Calu3 (cell line): ENCODE results near the gene FEM1B. TPM values are rescaled to one million over a fixed set of nuclear protein-coding genes. Genes with fewer than 3 reads are reported as not detected.

Experiments
- BruUV-seq: library from RNA; stranded (reverse); fragments of 400-500 nt; replicated peaks from 2 replicates; lab custom pipeline; 2021; lab: Mats Ljungman, UMichigan
- CTCF ChIA-PET: fragments of 300-600 bp; sonication (Branson Sonifier 250); formaldehyde crosslinking; loops from one replicate; lab custom pipeline; 2022; ENCODE audit warnings: antibody characterized with exemption; lab: Charles Lee
- DNase-seq: peaks from one replicate; pipeline ENCODE4 v3.0.0; 2022
- H3K27ac Mint-ChIP-seq: one replicate; pipeline ENCODE4 v1.8.0; 2022; ENCODE audit warnings: mixed read lengths; ENCODE audit not compliant: unreplicated experiment
- H3K27me3 Mint-ChIP-seq: one replicate; pipeline ENCODE4 v1.8.0; 2022; ENCODE audit warnings: mixed read lengths; ENCODE audit not compliant: unreplicated experiment
- H3K36me3 Mint-ChIP-seq: one replicate; pipeline ENCODE4 v1.8.0; 2022; ENCODE audit warnings: mild to moderate bottlenecking, moderate library complexity, mixed read lengths; ENCODE audit not compliant: insufficient read depth, unreplicated experiment
- H3K4me1 Mint-ChIP-seq: one replicate; pipeline ENCODE4 v1.8.0; 2022; ENCODE audit warnings: mild to moderate bottlenecking, low read depth, mixed read lengths; ENCODE audit not compliant: unreplicated experiment
- H3K4me3 Mint-ChIP-seq: one replicate; pipeline ENCODE4 v1.8.0; 2022; ENCODE audit warnings: mild to moderate bottlenecking, low read depth, moderate library complexity, mixed read lengths; ENCODE audit not compliant: unreplicated experiment
- H3K9me3 Mint-ChIP-seq: one replicate; pipeline ENCODE4 v1.8.0; 2022; ENCODE audit warnings: low read depth, mixed read lengths; ENCODE audit not compliant: unreplicated experiment
- intact Hi-C: fragments of 100-400 bp; cut with micrococcal nuclease; formaldehyde crosslinking; loops from one replicate; pipeline ENCODE4 v1.10.0; 2022; ENCODE audit not compliant: unreplicated experiment
- total RNA-seq: library from RNA; stranded (reverse); gene quantifications from 2 replicates; pipeline ENCODE4 v1.2.3, GENCODE V29; 2022
- TF ChIP-seq, protein P1 (sequence below): fragments of 200-600 bp; IDR thresholded peaks from one replicate; pipeline ENCODE4 v1.8.0; 2022; ENCODE audit warnings: antibody characterized with exemption; ENCODE audit not compliant: unreplicated experiment

Gene FEM1B
- total RNA-seq, 1 experiment from 2014 or later = 41.4 TPM

DNA sequence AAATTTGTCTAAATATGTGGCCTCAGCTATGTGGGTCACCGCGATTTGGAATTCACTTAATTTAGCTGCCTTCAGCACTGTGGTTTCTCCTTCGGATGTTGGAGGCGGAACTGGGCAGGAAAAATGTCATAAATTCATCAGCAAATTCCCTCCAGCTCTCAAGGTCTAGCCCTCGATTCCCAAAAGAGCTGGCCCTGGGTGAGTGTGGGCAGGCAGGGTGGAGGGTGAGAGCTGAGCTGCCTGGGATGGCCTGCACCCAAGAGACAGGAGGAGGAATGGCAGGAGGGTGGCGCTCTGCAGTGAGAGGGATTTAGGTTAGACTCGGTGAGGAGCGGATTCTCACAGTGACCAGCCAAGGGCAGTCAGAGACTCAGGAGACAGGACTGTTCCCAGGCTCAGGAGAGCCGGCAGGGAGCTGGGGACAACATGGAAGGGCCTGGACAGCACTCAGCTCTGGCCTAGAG is 57.1 kb downstream of the FEM1B start:
- intact Hi-C loops = no loop called here
- BruUV-seq = no TSS peak
- CTCF ChIA-PET = interaction anchor here (1.1 kb wide), 1 partner anchor 12 kb away, joined by 4 read pairs; no protein-coding TSS in a partner anchor
- H3K4me1 Mint-ChIP-seq = no peaks in the 10 kb centered on the region
- TF ChIP-seq, protein P1, sequence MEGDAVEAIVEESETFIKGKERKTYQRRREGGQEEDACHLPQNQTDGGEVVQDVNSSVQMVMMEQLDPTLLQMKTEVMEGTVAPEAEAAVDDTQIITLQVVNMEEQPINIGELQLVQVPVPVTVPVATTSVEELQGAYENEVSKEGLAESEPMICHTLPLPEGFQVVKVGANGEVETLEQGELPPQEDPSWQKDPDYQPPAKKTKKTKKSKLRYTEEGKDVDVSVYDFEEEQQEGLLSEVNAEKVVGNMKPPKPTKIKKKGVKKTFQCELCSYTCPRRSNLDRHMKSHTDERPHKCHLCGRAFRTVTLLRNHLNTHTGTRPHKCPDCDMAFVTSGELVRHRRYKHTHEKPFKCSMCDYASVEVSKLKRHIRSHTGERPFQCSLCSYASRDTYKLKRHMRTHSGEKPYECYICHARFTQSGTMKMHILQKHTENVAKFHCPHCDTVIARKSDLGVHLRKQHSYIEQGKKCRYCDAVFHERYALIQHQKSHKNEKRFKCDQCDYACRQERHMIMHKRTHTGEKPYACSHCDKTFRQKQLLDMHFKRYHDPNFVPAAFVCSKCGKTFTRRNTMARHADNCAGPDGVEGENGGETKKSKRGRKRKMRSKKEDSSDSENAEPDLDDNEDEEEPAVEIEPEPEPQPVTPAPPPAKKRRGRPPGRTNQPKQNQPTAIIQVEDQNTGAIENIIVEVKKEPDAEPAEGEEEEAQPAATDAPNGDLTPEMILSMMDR = no peak
- H3K4me3 Mint-ChIP-seq = no peak overlapping the region
- peaks cover 3% of the 10 kb centered on the region for H3K36me3 Mint-ChIP-seq
- peaks cover 96% of the 10 kb centered on the region for H3K27me3 Mint-ChIP-seq
- DNase-seq = no peak
- H3K27ac Mint-ChIP-seq = no peak overlapping the region
- H3K9me3 Mint-ChIP-seq = no peaks in the 10 kb centered on the region

- no peak overlapping the region for H3K4me3 Mint-ChIP-seq
- no TSS peak for BruUV-seq
- intact Hi-C loops = no loop called here
- H3K27me3 Mint-ChIP-seq = peaks cover 96% of the 10 kb centered on the region
- peaks cover 3% of the 10 kb centered on the region for H3K36me3 Mint-ChIP-seq
- DNase-seq = no peak
- no peak overlapping the region for H3K27ac Mint-ChIP-seq
- CTCF ChIA-PET = interaction anchor here (1.1 kb wide), 1 partner anchor 12 kb away, joined by 4 read pairs; no protein-coding TSS in a partner anchor
- H3K9me3 Mint-ChIP-seq = no peaks in the 10 kb centered on the region
- TF ChIP-seq, protein P1 = no peak
- H3K4me1 Mint-ChIP-seq = no peaks in the 10 kb centered on the region
Observed at GRCh38 chr15:68335251-68335650, 57.7 kb downstream of the FEM1B start.

DNA sequence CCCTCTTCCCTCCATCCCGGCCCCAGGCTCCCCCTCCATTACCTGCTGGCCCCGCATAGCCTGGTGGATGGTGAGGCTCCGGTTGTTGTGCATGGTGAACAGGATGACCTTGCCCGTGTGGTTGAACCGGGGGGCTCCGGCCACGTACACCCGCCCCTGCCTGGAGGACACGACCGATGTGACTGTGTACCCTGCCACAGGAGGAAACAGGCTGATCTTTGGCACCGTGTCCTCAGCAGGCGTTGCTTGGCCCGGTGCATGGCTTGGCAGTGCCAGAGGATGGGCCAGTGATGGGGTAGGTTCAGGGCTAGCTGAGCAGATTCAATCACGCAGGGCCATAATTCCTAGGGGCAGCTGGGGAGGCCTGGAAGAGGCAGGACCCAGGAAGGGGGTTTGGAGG is 58.1 kb downstream of the FEM1B start:
- DNase-seq = no peak
- TF ChIP-seq, protein P1 = no peak
- Mint-ChIP-seq H3K4me3 (no peak overlapping the region), H3K27me3 (peaks cover 96% of the 10 kb centered on the region), H3K27ac (no peak overlapping the region), H3K4me1 (no peaks in the 10 kb centered on the region), H3K36me3 (peaks cover 3% of the 10 kb centered on the region), H3K9me3 (no peaks in the 10 kb centered on the region)
- intact Hi-C loops = no loop called here
- CTCF ChIA-PET = no interaction called here
- BruUV-seq = no TSS peak

- no peak overlapping the region for H3K4me3 Mint-ChIP-seq
- intact Hi-C loops = no loop called here
- CTCF ChIA-PET = no interaction called here
- TF ChIP-seq, protein P1 = no peak
- H3K27me3 Mint-ChIP-seq = peaks cover 96% of the 10 kb centered on the region
- no peak for DNase-seq
- no peaks in the 10 kb centered on the region for H3K4me1 Mint-ChIP-seq
- no peak overlapping the region for H3K27ac Mint-ChIP-seq
- no peaks in the 10 kb centered on the region for H3K9me3 Mint-ChIP-seq
- peaks cover 3% of the 10 kb centered on the region for H3K36me3 Mint-ChIP-seq
- no TSS peak for BruUV-seq
Observed at GRCh38 chr15:68336516-68336915, 59.0 kb downstream of the FEM1B start.
